Lung (tissue), 12 donors: ENCODE measurements around the gene KIAA0586. TPM values are rescaled to one million over a fixed set of nuclear protein-coding genes. Genes with fewer than 3 reads are reported as not detected.
"Not testable (repeated sequence)": the region's sequence is repeated elsewhere in the genome, so short reads cannot be mapped to it uniquely, and the experiment has no call there.

Experiments used
- ATAC-seq: fragments of 200-7000 bp; cut with Tn5 transposase; one replicate; pipeline ENCODE4 v1.9.1; 2020; ENCODE audit warnings: moderate number of reproducible peaks; ENCODE audit not compliant: insufficient read depth, low FRiP score
- DNase-seq, 3 donors: peaks; one replicate each; pipeline ENCODE4 v3.0.0-alpha.2; 2013 to 2017
- H3K27ac ChIP-seq, 2 donors: one replicate each; pipeline ENCODE4 v1.5.1; 2013; ENCODE audit warnings: mild to moderate bottlenecking in 2 of 2, moderate library complexity in 2 of 2, control low read depth in 1 of 2, inconsistent platforms in 1 of 2, low read depth in 1 of 2, low read length in 1 of 2
- H3K27me3 ChIP-seq, 3 donors: one replicate each; pipeline ENCODE4 v1.5.1; 2013; ENCODE audit warnings: low read length in 2 of 3; ENCODE audit not compliant: control insufficient read depth in 3 of 3, insufficient read depth in 3 of 3
- H3K36me3 ChIP-seq, 4 donors: one replicate each; pipeline ENCODE4 v1.5.1; 2013; ENCODE audit warnings: low read length in 4 of 4, mild to moderate bottlenecking in 1 of 4, moderate library complexity in 1 of 4; ENCODE audit not compliant: control insufficient read depth in 4 of 4, insufficient read depth in 4 of 4
- H3K4me1 ChIP-seq, 5 donors: one replicate each; pipeline ENCODE4 v1.5.1; 2013; ENCODE audit warnings: low read length in 5 of 5, mild to moderate bottlenecking in 2 of 5, moderate library complexity in 1 of 5; ENCODE audit not compliant: control insufficient read depth in 5 of 5, insufficient read depth in 5 of 5
- H3K4me3 ChIP-seq: one replicate; pipeline ENCODE4 v1.5.1; 2013; ENCODE audit warnings: mild to moderate bottlenecking, control low read depth, moderate library complexity
- H3K9ac ChIP-seq, 2 donors: one replicate each; pipeline ENCODE4 v1.5.1; 2013; ENCODE audit warnings: low read length in 2 of 2, control low read depth in 1 of 2; ENCODE audit not compliant: insufficient read depth in 1 of 2
- H3K9me3 ChIP-seq, 4 donors: one replicate each; pipeline ENCODE4 v1.5.1; 2013; ENCODE audit warnings: low read length in 3 of 4, mild to moderate bottlenecking in 1 of 4, moderate library complexity in 1 of 4; ENCODE audit not compliant: control insufficient read depth in 4 of 4, insufficient read depth in 3 of 4
- WGBS, 2 donors: extraction: QIAGEN DNeasy Blood & Tissue Kit; methylation state at CpG; one replicate each; pipeline ENCODE4 v1.1.7; 2013; 5-methylcytosine and 5-hydroxymethylcytosine counted together
- polyA plus RNA-seq, 2 donors: library from polyadenylated mRNA; stranded (reverse); fragments of 200-250 nt; gene quantifications; one replicate each; pipeline ENCODE4 v1.2.1, GENCODE V29; 2013
- total RNA-seq, 2 donors: library from RNA; depleted of rRNA in 1 of 2; stranded (reverse); fragments of >200 nt in 1 of 2; gene quantifications; one replicate each; pipeline ENCODE4 v1.2.1, GENCODE V29; 2014 to 2021
- TF ChIP-seq, protein P1 (sequence below): IDR thresholded peaks from 2 replicates; pipeline ENCODE4 v1.5.1; 2012; ENCODE audit warnings: mild to moderate bottlenecking; ENCODE audit errors: control extremely low read depth, extremely low read depth
- donor health status: control.
- donor health status: control.
- donor health status: Bipolar disorder and iron deficiency.
- donor health status: healthy.
- donor health status: DM: yes; HTN: yes; CAD: no.

The KIAA0586 gene
- total and polyA plus RNA-seq, 4 donors, result 5.3 to 30.1 (median 9.6) TPM

DNA sequence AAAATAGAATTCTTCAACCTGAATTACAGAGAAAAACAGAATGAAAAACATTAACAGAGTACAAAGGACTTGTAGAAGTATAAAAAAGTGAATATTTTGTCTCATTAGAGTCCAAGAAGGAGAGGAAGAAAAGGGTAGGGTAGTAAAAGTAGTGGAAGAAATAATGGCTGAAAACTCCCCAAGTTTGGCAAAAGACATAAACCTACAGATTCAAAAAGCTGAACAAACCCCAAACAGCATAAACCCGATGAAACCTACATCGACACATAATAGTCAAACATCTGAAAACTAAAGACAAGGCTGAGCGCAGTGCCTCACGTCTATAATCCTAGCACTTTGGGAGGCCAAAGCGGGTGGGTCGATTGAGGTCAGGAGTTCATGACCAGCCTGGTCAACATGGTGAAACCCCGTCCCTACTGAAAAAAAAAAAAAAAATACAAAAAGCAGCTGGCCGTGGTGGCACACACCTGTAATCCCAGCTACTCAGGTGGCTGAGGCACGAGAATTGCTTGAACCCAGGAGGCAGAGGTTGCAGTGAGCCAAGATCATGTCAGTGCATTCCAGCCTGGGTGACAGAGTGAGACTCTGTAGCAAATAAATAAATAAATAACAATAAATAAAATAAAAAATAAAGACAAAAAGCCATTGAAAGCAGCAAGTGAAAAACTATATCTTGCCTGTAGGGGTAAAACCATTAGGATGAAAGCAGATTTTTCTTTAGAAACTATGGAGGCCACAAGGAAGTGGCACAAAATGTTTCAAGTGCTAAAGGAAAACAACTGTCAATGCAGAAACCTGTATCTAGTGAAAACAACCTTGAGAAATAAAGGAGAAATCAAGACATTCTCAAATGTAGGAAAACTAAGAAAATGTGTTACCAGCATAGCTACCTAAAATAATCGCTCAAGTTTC lies 11.6 kb upstream of the KIAA0586 start:
- ATAC-seq (no peak), DNase-seq (no peak)
- H3K9ac ChIP-seq, result no peak overlapping the region
- H3K36me3 ChIP-seq, result peaks cover 9 to 22% (median 15%) of the 10 kb centered on the region in 4 donors
- H3K9me3 ChIP-seq, result no peaks in the 10 kb centered on the region
- no peak overlapping the region for H3K4me3 ChIP-seq
- H3K4me1 ChIP-seq, result peaks cover 0 to 3% (median 0%) of the 10 kb centered on the region in 5 donors
- no peak overlapping the region for H3K27ac ChIP-seq
- 96 to 97% methylated on average over 10 of the region's 10 CpGs for WGBS, 2 donors
- TF ChIP-seq, protein P1, sequence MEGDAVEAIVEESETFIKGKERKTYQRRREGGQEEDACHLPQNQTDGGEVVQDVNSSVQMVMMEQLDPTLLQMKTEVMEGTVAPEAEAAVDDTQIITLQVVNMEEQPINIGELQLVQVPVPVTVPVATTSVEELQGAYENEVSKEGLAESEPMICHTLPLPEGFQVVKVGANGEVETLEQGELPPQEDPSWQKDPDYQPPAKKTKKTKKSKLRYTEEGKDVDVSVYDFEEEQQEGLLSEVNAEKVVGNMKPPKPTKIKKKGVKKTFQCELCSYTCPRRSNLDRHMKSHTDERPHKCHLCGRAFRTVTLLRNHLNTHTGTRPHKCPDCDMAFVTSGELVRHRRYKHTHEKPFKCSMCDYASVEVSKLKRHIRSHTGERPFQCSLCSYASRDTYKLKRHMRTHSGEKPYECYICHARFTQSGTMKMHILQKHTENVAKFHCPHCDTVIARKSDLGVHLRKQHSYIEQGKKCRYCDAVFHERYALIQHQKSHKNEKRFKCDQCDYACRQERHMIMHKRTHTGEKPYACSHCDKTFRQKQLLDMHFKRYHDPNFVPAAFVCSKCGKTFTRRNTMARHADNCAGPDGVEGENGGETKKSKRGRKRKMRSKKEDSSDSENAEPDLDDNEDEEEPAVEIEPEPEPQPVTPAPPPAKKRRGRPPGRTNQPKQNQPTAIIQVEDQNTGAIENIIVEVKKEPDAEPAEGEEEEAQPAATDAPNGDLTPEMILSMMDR, result no peak
- no peaks in the 10 kb centered on the region for H3K27me3 ChIP-seq

GRCh38 chr14:58416934-58417333 lies 10.6 kb upstream of the KIAA0586 start:
- peaks cover 10 to 26% (median 15%) of the 10 kb centered on the region in 4 donors for H3K36me3 ChIP-seq
- H3K9me3 ChIP-seq, H3K4me1 ChIP-seq, H3K4me3 ChIP-seq, DNase-seq, H3K27me3 ChIP-seq, H3K9ac ChIP-seq, H3K27ac ChIP-seq, ATAC-seq: not testable (repeated sequence)
- WGBS, 2 donors, result 94 to 100% methylated on average over 1 of the region's 1 CpG

DNA sequence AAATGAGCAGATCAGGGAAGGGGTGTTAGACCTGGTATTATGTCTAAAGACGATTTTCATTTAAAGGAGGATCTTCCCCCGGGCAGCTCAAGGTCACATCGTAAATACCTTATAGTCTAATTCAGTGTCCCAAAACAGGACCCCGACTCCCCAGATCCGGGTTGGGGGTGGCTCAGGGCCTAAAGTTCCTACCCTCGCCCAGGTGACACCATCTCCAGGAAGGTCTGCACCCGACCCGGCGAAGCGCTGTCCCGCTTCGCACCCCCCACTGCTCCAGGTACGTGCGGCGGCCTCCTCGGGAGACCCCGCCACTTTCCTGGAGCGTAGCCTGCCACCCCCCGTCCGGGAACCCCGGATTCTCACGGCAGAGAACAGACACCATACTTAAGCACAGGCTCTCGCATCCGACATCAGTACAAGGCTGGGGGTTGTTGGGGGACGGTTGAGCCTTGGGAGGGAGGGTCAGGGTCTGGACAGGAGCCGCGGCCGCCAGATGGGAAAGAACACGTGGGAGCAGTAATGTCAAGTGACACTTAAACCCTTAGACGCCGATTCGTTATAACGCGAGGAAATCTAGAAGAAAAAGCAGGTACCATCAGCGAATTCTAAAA lies 744 bp upstream of the KIAA0586 start:
- Histone ChIP-seq H3K27me3 (no peaks in the 10 kb centered on the region), H3K4me3 (peak overlapping the region; percentile 94), H3K4me1 (peaks cover 0 to 16% (median 3%) of the 10 kb centered on the region in 5 donors), H3K9ac (peak overlapping the region; percentile 84 to 97), H3K27ac (peak overlapping the region; percentile 96 to 97), H3K9me3 (no peaks in the 10 kb centered on the region), H3K36me3 (peaks cover 2 to 10% (median 5%) of the 10 kb centered on the region in 4 donors)
- TF ChIP-seq, protein P1, result no peak
- DNase-seq (peak in 2 of 3 donors; percentile 76 to 80), ATAC-seq (peak; percentile 54)
- 0 to 1% methylated on average over 35 of the region's 35 CpGs for WGBS, 2 donors

- WGBS, 2 donors, result 0 to 1% methylated on average over 10 of the region's 10 CpGs
- ATAC-seq, result no peak
- Histone ChIP-seq H3K4me1 (peaks cover 0 to 16% (median 3%) of the 10 kb centered on the region in 5 donors), H3K27me3 (no peaks in the 10 kb centered on the region), H3K9me3 (no peaks in the 10 kb centered on the region), H3K4me3 (peak overlapping the region; percentile 35), H3K27ac (peak overlapping the region in 1 of 2 donors; percentile 98), H3K36me3 (peaks cover 0 to 8% (median 6%) of the 10 kb centered on the region in 4 donors), H3K9ac (peak overlapping the region; percentile 60 to 97)
- peak; percentile 37 to 80 (median 74) for DNase-seq
- TF ChIP-seq, protein P1, result no peak
These were observed 682 bp downstream of the KIAA0586 start for GRCh38 chr14:58428118-58428683.
